HG02588 (cell line): ENCODE measurements around the gene BGN.

Source experiments
- ATAC-seq: cut with Tn5 transposase; IDR thresholded peaks from one replicate; pipeline ENCODE4 v1.9.1; 2021; ENCODE audit warnings: mild to moderate bottlenecking, moderate library complexity; ENCODE audit not compliant: unreplicated experiment

The BGN gene

DNA sequence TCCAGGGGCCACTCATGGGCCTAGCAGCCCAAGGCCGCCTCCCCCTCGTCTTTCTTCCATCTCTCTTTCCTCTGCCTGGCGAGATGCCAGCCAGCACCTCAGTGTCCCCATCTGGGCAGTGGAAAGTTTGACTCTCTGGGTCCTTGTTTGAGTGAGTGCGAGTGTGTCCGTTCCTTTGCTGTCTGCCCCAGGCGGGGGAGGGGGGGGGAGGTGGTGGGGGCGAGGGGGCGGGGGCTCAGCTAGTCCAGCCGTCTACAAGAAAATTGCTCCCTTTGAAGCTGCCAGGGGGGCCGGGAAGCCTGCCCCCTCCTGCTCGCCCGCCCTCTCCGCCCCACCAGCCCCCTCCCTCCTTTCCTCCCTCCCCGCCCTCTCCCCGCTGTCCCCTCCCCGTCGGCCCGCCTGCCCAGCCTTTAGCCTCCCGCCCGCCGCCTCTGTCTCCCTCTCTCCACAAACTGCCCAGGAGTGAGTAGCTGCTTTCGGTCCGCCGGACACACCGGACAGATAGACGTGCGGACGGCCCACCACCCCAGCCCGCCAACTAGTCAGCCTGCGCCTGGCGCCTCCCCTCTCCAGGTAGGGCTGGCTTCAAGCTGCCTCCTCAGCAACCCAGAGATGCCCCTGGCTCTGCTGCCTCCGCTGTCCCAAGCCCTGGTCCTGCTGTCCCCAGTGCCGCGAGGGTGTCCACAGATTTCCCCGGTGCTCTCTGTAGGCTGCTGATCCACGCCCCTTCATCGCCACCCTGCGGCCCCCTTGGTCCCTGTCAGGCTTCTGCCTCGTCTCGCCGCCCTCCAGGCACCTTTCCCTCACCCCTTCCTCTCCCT lies at the start of gene BGN:
Gene BGN (plus strand): TSS at position 440 of the 821 bp plus-strand sequence. CDS start 9,652 bp downstream, outside the sequence.
- no peak for ATAC-seq

GRCh38 chrX:153445106-153445855 lies 49.5 kb upstream of the BGN start:
- ATAC-seq, result no peak

- no peak for ATAC-seq
Measured at GRCh38 chrX:153445856-153446635, 48.7 kb upstream of the BGN start, which contains the start of gene TREX2. TREX2 (minus strand) TSS chrX:153446056; CDS start chrX:153445430, 626 bp downstream.

- no peak for ATAC-seq
Measured at GRCh38 chrX:153446636-153446936, 48.2 kb upstream of the BGN start.

DNA sequence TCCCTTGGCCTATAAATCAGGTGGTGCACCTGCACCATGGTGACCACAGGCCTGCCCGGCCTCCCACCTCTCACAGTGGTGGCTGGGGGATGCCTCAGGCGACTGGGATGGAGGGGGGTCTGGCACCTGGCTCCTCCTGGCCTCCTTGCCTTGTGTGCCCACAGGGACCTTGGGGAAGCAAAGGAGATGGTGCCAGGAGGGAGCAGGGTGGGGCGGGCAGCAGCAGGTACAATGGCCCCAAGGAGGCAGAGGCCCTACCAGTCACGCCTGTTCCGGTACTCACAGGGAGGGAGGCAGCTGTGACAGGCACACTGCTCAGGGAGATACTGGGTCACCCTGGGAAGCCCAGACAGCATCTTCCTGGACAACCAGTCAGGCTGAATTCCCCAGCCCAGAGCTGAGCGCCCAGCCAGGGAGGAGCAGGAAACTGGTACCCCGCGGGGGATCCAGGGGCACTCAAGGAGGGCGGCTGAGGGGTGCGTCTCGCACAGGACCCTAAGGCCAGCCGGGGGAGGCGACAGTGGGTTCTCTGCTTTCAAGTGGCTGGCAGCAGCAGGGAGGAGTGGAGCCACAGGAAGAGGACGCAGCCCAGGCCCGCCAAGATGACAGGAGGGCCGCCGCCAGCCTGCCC lies 47.7 kb upstream of the BGN start:
- ATAC-seq, result no peak

DNA sequence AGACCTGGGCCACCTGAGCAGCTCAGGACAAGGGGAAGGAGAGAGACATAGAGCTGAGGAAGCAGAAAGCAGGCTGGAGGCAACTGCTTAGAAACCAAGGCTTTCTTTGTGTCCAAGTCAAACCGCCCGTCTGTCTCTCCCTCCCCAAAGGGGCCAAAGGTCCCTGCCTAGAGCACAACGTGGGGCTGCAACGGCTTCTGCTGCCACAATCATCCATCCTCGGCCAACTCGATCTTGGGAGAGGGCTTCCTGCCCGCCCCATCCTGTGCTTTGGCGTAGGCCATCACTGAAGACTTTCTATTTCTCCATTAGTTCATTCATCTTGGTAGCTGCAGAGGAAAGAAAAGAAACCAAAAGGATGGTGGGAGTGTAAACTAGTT lies 47.2 kb upstream of the BGN start:
- no peak for ATAC-seq

GRCh38 chrX:153448556-153449367 lies 46.0 kb upstream of the BGN start:
- ATAC-seq, result no peak

GRCh38 chrX:153449368-153450113 lies 45.2 kb upstream of the BGN start:
- ATAC-seq, result no peak

DNA sequence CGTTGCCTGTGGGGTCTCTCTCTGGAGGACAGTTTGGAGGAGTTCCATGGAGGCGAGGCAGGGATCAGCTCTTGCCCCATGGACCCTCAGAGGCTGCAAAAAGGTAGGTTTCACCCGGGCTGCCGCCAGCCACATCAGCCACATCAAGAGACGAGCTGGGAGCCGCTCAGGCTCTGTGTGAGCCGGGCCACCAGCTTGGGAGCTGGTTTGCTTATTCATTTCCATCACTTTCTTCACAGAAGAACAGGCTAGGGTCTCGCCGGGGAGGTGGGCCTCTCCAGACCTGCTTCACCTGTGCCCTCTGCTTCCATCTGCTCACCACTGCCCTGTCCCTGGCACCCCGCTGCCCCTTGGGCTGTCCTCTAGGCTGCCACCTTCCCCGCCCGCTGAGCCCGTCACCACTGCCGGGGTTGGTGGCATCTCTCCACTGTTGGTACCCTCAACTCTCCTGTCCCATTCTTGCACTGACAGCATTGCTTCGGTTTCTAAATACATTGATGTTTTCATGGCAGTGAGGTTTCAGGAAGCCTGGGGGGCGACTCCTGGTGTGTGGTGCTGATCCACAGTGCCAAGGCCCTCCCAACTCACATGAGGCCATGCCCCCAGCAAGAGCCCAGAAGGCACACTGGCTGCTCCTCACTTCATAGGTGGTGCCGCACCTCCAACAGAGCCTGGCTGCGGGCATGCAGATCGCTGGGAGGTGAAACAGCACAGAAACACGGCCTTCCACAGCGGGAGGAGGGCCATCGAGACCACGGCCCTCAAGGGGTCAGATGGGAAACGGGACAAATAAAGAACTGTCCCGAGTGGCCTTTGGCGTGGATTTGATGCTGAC lies 44.4 kb upstream of the BGN start:
- no peak for ATAC-seq

DNA sequence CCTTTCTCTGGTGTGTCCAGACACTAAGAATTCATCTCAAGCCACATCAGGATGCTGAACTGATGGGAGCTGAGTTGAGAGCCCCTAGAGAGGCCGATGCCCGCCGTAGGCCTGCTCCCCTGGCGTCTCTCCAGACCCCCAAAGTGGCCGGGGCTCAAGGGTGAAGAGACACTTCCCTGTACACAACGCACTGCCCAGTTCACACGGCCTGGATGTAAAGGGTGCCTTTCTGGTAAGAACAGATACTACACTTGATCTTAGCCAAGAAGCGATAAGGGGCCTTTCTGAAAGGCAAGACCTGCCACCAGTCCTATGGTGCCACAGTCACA lies 43.9 kb upstream of the BGN start:
- ATAC-seq, result no peak

GRCh38 chrX:153454901-153455550 lies 39.8 kb upstream of the BGN start:
- no peak for ATAC-seq

GRCh38 chrX:153455571-153455970 lies 39.2 kb upstream of the BGN start:
- no peak for ATAC-seq

DNA sequence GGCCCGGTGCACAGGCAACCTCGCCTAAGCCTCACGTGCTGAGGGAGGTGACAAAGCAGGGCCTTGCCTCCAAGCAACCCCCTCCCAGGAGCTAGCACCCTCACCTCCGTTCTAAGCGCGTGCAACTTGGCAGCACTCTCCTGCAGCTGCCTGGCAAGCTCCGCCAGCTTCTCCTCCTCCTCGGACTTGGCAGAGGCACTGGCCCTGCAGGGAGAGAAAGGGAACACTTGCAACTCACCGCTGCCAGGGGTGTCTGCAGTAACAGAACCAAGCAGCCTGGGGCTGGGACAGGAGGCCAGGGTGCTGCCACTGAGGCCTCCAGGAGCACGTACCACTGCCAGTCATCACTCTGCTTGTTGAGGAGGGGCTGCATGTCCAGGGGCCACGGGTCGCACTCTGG lies 38.6 kb upstream of the BGN start:
- ATAC-seq, result no peak

DNA sequence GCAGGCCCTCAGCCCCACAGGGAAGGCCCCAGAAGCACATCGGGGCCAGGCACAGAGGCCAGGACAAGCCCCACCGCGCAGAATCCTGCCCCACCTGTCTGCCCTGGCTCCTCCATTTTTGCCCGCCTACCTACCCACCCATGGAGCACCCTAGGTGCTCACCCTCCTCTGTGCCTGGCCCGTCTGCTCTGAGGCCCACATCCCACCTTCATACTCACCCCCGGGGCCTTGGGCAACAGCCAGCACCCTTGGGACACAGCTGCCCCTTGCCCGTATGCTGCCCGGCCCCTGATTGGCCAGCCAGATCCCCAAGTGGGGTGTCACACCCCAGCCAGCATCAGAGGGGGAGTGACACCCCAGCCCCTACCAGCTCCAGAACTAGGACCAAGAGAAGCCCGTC lies 38.1 kb upstream of the BGN start:
- no peak for ATAC-seq

- ATAC-seq, result no peak
Measured at GRCh38 chrX:153457136-153457825, 37.5 kb upstream of the BGN start.

DNA sequence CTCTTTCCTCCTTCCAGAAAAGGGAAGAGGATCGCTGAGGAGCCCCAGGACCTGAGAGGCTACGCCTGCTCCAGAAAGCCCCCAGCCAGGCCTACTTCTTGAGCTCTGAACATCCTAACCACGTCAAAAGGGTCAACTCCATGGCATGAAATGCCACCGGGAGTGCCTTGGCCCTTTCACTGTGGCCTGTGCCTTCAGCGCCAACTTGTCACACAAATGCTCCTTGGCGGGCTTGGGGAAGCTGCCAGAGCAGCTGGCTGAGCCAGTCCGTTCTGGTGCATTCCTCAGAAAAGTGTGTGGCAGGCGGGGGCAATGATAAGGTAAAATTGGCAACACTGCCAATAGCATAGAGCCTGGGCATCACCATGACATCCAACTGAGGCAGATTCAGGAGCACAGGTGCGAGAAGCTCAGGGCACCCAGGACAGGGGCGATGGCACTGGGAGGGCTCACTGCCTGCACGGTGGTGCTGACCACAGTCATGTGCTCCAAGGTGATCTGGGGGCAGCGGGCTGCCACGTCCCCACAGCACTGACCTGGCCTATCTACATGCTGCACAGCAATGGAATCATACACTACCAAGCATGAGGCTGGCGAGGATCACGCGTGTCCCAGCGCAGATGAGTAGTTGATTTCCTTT lies 36.8 kb upstream of the BGN start:
- no peak for ATAC-seq

DNA sequence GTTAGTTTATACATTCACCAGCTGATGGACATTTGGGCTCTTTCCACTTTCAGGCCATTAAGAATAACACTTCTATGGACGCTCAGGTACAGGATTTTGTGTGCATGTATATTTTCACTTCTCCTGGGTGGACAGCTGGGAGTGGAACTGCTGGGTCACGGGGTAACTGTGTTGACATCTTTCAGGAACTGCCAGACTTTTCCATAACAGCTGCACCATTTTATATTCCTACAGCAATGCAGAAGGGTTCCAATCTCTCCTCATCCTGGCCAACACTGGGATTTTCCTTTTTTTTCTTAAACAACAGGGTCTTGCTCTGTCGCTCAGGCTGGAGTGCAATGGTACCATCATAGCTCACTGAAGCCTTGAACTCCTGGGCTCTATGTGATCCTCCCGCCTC lies 36.3 kb upstream of the BGN start:
- no peak for ATAC-seq
